Measurements from ENCODE around the gene FBXO2.

DNA sequence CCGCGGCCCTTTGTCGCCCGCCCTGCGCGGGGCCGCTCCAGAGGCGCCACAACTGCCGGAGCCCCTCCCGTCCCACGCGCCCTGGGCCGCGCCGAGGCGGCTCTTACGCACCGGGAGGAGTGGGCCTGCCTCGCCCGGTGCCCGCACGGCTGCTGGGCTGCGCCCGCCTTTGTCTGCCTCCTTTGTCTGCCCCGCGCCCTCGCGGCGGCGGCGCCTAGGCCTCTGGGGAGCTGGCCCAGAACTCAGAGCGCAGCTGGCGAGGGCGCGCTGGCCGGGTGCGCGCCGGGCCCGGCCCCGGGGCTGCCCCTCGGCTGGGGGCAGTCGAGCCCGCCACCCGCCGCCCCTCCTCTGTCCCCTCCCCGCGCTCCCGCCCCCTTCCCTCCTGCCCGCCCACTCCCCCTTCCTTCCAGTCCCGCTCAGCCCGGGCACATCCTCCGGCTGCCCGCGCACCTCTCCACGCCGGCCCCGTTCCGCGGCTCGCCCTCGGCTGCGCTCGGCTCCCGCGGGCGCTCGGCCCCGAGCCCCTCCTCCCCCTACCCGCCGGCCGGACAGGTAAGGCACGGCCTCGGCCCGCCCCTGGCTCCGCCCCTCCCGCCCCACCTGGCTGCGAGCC, 37.2 kb upstream of the FBXO2 start, which contains the start of gene DRAXIN:
- TF ChIP-seq, protein P1, sequence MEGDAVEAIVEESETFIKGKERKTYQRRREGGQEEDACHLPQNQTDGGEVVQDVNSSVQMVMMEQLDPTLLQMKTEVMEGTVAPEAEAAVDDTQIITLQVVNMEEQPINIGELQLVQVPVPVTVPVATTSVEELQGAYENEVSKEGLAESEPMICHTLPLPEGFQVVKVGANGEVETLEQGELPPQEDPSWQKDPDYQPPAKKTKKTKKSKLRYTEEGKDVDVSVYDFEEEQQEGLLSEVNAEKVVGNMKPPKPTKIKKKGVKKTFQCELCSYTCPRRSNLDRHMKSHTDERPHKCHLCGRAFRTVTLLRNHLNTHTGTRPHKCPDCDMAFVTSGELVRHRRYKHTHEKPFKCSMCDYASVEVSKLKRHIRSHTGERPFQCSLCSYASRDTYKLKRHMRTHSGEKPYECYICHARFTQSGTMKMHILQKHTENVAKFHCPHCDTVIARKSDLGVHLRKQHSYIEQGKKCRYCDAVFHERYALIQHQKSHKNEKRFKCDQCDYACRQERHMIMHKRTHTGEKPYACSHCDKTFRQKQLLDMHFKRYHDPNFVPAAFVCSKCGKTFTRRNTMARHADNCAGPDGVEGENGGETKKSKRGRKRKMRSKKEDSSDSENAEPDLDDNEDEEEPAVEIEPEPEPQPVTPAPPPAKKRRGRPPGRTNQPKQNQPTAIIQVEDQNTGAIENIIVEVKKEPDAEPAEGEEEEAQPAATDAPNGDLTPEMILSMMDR (IDR thresholded peaks at IDR 0.05) = no peak
- TF ChIP-seq POLR2A (IDR thresholded peaks at IDR 0.05) = no peak

Measured in Peyer's patch (tissue), 4 donors.